H1 (cell line): ENCODE measurements around the gene ZNF260. TPM values are rescaled to one million over a fixed set of nuclear protein-coding genes. Genes with fewer than 3 reads are reported as not detected.

ENCODE experiments used
- GABPA ChIP-seq: IDR thresholded peaks from 2 replicates; pipeline ENCODE4 v1.6.1; 2011; ENCODE audit warnings: mild to moderate bottlenecking, low read length, moderate library complexity, borderline replicate concordance; ENCODE audit not compliant: insufficient read depth
- SAP30 ChIP-seq: fragments of 300-600 bp; sonication (generic); IDR thresholded peaks from 2 replicates; pipeline ENCODE4 v1.7.1; 2012; ENCODE audit warnings: low read length, moderate library complexity, mild to moderate bottlenecking, inconsistent platforms; ENCODE audit not compliant: insufficient read depth, insufficient replicate concordance
- SIN3A ChIP-seq, 2 experiments: IDR thresholded peaks in 1 of 2; conservative IDR thresholded peaks in 1 of 2; 2 replicates each; pipeline ENCODE4 v1.6.1; 2011 to 2012; ENCODE audit warnings: low read length in 2 of 2, improper control_type of control experiment in 1 of 2, low read depth in 1 of 2, mild to moderate bottlenecking in 1 of 2
- YY1 ChIP-seq: IDR thresholded peaks from 2 replicates; pipeline ENCODE4 v1.6.1; 2011; ENCODE audit warnings: low read depth, mild to moderate bottlenecking, low read length
- ZNF274 ChIP-seq: IDR thresholded peaks from 2 replicates; pipeline ENCODE4 v1.7.0; 2012; ENCODE audit warnings: low read length, borderline replicate concordance; ENCODE audit errors: extremely low read depth
- polyA plus RNA-seq, 7 experiments: library from polyadenylated mRNA; depleted of rRNA in 3 of 7; stranded (reverse) in 5 of 7; unstranded in 2 of 7; fragments of >200 nt in 5 of 7; fragments of 200-250 nt in 2 of 7; gene quantifications; 1 replicate in 5 of 7; 2 replicates in 1 of 7; 4 replicates in 1 of 7; pipeline versions ENCODE4 v1.2.1 to v1.2.3, GENCODE V29; 2011 to 2013; ENCODE audit warnings: missing spikeins in 2 of 7, mixed read lengths in 2 of 7
- total RNA-seq: library from RNA; stranded (reverse); fragmentation: NEBNext Ultra II Directional; extraction: Animal tissue kit (Norgen Biotek cat#: 25700); gene quantifications from 2 replicates; pipeline ENCODE4 v1.2.1, GENCODE V29; 2021
- TF ChIP-seq, protein P1 (sequence below): fragments of 300-600 bp; sonication (generic); IDR thresholded peaks from 2 replicates; pipeline ENCODE4 v1.7.1; 2012; ENCODE audit warnings: low read length, moderate library complexity, mild to moderate bottlenecking, inconsistent platforms; ENCODE audit not compliant: insufficient replicate concordance

The ZNF260 gene
- total and polyA plus RNA-seq, 2 of the 8 experiments (the other 6 are each of a cell fraction or from before 2014, with no cell fraction given), result 5.5 to 30.7 TPM

DNA sequence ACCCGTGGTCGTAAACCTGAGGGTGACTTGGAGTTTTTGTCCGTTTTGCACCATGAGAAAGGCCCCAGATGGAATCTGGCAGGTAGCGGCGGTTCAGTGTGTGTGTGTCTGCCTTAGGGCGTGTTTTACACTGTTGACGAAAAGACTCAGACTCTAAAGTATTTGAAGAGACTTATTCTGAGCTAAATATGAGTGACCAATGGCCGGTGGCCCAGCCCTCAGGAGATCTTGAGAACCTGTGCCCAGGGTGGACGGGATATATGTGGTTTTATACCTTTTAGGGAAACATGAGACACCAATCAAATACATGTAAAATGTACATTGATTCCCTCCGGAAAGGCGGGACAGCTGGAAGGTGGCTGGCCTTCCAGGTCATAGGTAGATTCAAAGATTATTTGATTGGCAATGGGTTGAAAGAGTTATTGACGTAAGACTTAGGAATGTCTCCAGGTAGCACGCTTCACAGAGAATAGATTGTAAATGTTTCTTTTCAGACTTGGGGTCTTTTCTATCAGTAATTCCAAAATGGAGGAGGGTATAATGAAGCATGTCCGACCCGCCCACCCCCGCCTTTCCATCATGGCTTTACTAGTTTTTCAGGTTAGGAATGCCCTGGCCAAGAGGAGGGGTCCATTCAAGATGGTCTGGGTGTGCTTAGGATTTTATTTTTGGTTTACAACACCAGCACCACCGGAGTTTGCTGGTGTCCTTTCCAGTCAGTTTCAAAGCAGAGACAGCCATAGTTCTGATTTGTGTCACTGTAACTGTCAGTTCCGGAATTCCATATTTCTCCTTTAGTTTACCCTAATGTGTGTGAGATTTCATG, 46.0 kb upstream of the ZNF260 start (continued):
- TF ChIP-seq, protein P1, sequence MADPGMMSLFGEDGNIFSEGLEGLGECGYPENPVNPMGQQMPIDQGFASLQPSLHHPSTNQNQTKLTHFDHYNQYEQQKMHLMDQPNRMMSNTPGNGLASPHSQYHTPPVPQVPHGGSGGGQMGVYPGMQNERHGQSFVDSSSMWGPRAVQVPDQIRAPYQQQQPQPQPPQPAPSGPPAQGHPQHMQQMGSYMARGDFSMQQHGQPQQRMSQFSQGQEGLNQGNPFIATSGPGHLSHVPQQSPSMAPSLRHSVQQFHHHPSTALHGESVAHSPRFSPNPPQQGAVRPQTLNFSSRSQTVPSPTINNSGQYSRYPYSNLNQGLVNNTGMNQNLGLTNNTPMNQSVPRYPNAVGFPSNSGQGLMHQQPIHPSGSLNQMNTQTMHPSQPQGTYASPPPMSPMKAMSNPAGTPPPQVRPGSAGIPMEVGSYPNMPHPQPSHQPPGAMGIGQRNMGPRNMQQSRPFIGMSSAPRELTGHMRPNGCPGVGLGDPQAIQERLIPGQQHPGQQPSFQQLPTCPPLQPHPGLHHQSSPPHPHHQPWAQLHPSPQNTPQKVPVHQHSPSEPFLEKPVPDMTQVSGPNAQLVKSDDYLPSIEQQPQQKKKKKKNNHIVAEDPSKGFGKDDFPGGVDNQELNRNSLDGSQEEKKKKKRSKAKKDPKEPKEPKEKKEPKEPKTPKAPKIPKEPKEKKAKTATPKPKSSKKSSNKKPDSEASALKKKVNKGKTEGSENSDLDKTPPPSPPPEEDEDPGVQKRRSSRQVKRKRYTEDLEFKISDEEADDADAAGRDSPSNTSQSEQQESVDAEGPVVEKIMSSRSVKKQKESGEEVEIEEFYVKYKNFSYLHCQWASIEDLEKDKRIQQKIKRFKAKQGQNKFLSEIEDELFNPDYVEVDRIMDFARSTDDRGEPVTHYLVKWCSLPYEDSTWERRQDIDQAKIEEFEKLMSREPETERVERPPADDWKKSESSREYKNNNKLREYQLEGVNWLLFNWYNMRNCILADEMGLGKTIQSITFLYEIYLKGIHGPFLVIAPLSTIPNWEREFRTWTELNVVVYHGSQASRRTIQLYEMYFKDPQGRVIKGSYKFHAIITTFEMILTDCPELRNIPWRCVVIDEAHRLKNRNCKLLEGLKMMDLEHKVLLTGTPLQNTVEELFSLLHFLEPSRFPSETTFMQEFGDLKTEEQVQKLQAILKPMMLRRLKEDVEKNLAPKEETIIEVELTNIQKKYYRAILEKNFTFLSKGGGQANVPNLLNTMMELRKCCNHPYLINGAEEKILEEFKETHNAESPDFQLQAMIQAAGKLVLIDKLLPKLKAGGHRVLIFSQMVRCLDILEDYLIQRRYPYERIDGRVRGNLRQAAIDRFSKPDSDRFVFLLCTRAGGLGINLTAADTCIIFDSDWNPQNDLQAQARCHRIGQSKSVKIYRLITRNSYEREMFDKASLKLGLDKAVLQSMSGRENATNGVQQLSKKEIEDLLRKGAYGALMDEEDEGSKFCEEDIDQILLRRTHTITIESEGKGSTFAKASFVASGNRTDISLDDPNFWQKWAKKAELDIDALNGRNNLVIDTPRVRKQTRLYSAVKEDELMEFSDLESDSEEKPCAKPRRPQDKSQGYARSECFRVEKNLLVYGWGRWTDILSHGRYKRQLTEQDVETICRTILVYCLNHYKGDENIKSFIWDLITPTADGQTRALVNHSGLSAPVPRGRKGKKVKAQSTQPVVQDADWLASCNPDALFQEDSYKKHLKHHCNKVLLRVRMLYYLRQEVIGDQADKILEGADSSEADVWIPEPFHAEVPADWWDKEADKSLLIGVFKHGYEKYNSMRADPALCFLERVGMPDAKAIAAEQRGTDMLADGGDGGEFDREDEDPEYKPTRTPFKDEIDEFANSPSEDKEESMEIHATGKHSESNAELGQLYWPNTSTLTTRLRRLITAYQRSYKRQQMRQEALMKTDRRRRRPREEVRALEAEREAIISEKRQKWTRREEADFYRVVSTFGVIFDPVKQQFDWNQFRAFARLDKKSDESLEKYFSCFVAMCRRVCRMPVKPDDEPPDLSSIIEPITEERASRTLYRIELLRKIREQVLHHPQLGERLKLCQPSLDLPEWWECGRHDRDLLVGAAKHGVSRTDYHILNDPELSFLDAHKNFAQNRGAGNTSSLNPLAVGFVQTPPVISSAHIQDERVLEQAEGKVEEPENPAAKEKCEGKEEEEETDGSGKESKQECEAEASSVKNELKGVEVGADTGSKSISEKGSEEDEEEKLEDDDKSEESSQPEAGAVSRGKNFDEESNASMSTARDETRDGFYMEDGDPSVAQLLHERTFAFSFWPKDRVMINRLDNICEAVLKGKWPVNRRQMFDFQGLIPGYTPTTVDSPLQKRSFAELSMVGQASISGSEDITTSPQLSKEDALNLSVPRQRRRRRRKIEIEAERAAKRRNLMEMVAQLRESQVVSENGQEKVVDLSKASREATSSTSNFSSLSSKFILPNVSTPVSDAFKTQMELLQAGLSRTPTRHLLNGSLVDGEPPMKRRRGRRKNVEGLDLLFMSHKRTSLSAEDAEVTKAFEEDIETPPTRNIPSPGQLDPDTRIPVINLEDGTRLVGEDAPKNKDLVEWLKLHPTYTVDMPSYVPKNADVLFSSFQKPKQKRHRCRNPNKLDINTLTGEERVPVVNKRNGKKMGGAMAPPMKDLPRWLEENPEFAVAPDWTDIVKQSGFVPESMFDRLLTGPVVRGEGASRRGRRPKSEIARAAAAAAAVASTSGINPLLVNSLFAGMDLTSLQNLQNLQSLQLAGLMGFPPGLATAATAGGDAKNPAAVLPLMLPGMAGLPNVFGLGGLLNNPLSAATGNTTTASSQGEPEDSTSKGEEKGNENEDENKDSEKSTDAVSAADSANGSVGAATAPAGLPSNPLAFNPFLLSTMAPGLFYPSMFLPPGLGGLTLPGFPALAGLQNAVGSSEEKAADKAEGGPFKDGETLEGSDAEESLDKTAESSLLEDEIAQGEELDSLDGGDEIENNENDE, result no peak
- TF ChIP-seq ZNF274 (no peak), GABPA (no peak), YY1 (no peak), SAP30 (no peak), SIN3A (conservative IDR thresholded peaks at IDR 0.05 in 1 of 2, IDR thresholded peaks at IDR 0.05 in 1 of 2; ENCODE audit: low read depth in 1 of 2, low read length in 2 of 2) (no peak)
